ENCODE data around the gene IPO11.

DNA sequence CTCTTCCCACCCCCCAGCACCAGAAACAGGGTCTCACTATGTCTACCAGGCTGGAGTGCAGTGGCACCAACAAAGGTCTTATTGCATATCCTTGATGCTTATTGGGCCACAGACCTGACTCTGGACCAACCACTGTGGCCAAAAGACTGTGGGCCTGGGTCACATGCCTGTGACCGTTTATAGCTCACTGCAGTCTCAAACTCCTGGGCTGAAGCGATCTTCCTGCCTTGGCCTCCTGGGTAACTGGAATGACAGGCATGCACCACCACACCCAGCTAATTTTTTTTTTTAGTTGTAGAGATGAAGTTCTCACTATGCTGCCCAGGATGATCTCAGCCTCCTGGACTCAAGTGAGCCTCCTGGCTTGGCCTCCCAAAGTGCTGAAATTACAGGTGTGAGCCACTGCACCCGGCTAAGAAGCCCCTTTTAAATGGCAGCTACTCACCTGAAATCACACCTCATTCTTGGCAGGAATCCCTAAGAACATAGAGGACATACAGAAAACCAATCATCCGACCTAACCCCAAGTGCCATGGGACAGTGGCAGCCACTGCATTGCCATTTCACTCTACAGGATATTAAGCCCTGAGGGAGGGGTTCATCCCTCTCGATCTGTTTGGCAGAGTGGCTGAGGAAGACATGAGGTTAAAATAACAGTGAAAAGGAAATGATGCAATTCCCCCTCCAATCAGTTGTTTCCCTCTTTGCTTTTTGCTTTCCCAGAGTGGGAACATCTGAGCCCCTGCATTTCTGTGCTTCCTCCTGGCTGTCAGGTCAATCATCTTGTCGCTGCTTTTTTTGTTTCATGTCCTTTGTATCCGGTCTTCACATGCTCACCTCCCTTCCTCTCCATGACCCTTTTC, 240.7 kb downstream of the IPO11 start:
- TF ChIP-seq RAD21 (IDR thresholded peaks at IDR 0.05; ENCODE audit: low read length), result no peak
- TF ChIP-seq, protein P1, sequence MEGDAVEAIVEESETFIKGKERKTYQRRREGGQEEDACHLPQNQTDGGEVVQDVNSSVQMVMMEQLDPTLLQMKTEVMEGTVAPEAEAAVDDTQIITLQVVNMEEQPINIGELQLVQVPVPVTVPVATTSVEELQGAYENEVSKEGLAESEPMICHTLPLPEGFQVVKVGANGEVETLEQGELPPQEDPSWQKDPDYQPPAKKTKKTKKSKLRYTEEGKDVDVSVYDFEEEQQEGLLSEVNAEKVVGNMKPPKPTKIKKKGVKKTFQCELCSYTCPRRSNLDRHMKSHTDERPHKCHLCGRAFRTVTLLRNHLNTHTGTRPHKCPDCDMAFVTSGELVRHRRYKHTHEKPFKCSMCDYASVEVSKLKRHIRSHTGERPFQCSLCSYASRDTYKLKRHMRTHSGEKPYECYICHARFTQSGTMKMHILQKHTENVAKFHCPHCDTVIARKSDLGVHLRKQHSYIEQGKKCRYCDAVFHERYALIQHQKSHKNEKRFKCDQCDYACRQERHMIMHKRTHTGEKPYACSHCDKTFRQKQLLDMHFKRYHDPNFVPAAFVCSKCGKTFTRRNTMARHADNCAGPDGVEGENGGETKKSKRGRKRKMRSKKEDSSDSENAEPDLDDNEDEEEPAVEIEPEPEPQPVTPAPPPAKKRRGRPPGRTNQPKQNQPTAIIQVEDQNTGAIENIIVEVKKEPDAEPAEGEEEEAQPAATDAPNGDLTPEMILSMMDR (conservative IDR thresholded peaks at IDR 0.05; ENCODE audit: low read depth, low read length), result no peak
- no peak for TF ChIP-seq FOS (IDR thresholded peaks at IDR 0.05; ENCODE audit: low read depth, low read length)
- no peak for TF ChIP-seq POLR2A (IDR thresholded peaks at IDR 0.05; ENCODE audit: low read depth, low read length)
- TF ChIP-seq MXI1 (IDR thresholded peaks at IDR 0.05; ENCODE audit: borderline replicate concordance, low read depth, low read length), result no peak
- TF ChIP-seq MAFK (IDR thresholded peaks at IDR 0.05; ENCODE audit: low read depth, low read length), result no peak
- no peak for TF ChIP-seq RFX5 (IDR thresholded peaks at IDR 0.05; ENCODE audit: low read depth, low read length)
- TF ChIP-seq BHLHE40 (IDR thresholded peaks at IDR 0.05; ENCODE audit: low read depth, low read length), result no peak
- no peak for TF ChIP-seq SMC3 (IDR thresholded peaks at IDR 0.05; ENCODE audit: low read depth, low read length)
- TF ChIP-seq MAZ (IDR thresholded peaks at IDR 0.05; ENCODE audit: borderline replicate concordance, low read depth, low read length), result no peak
- TF ChIP-seq CEBPB (IDR thresholded peaks at IDR 0.05; ENCODE audit: low read depth, low read length), result no peak

Measured in IMR-90 (cell line).